Prostate gland (tissue), 2 donors: ENCODE results near the gene BAG3.

Experiments
- POLR2A ChIP-seq: fragments of 450-650 bp; IDR thresholded peaks from one replicate; pipeline ENCODE4 v1.6.1; 2016; ENCODE audit warnings: antibody characterized with exemption, mild to moderate bottlenecking
- POLR2AphosphoS5 ChIP-seq: sonication (generic); formaldehyde crosslinking; IDR thresholded peaks from one replicate; pipeline ENCODE4 v1.6.1; 2017; ENCODE audit warnings: antibody characterized with exemption
- TF ChIP-seq, protein P1 (sequence below), 4 experiments: fragments of 200-600 bp in 2 of 4; fragments of 450-650 bp in 2 of 4; sonication (generic) in 2 of 4; IDR thresholded peaks; 1 replicate in 3 of 4; 2 replicates in 1 of 4; pipeline ENCODE4 v1.5.1; 2016 to 2019; ENCODE audit warnings: antibody characterized with exemption in 4 of 4, mild to moderate bottlenecking in 2 of 4, moderate library complexity in 2 of 4

GRCh38 chr10:119613741-119614140, 37.4 kb upstream of the BAG3 start:
- TF ChIP-seq, protein P1, sequence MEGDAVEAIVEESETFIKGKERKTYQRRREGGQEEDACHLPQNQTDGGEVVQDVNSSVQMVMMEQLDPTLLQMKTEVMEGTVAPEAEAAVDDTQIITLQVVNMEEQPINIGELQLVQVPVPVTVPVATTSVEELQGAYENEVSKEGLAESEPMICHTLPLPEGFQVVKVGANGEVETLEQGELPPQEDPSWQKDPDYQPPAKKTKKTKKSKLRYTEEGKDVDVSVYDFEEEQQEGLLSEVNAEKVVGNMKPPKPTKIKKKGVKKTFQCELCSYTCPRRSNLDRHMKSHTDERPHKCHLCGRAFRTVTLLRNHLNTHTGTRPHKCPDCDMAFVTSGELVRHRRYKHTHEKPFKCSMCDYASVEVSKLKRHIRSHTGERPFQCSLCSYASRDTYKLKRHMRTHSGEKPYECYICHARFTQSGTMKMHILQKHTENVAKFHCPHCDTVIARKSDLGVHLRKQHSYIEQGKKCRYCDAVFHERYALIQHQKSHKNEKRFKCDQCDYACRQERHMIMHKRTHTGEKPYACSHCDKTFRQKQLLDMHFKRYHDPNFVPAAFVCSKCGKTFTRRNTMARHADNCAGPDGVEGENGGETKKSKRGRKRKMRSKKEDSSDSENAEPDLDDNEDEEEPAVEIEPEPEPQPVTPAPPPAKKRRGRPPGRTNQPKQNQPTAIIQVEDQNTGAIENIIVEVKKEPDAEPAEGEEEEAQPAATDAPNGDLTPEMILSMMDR (IDR thresholded peaks at IDR 0.05) = no peak
- TF ChIP-seq POLR2AphosphoS5 = no peak
- TF ChIP-seq POLR2A = no peak
